A549 treated with ZK216348 at 1 μM for 4 hours (cell line): ENCODE data around the gene FAM177B. TPM values are rescaled to one million over a fixed set of nuclear protein-coding genes. Genes with fewer than 3 reads are reported as not detected.

ENCODE experiments used
- total RNA-seq: library from RNA; stranded (reverse); fragments of 200-300 nt; extraction: Qiagen RNA extraction; gene quantifications from 5 replicates; pipeline ENCODE4 v1.2.3, GENCODE V29; 2022; ENCODE audit warnings: low read depth

FAM177B gene
- not detected in 5 replicates for total RNA-seq

GRCh38 chr1:222736972-222737371, at the start of gene FAM177B:
TSS of gene FAM177B (plus strand) at chr1:222737202. CDS start at chr1:222746546, 9,344 bp downstream.

GRCh38 chr1:222712253-222713090, 24.5 kb upstream of the FAM177B start, which contains the start of the genes AIDA and BROX:
TSS of gene AIDA (minus strand) at chr1:222712491. CDS start at chr1:222712317, 174 bp downstream.
TSS of gene BROX (plus strand) at chr1:222712564. CDS start at chr1:222715700, 3,136 bp downstream.

Other genes starting within 250 kb of the FAM177B start
- 7.8 to 12.3 TPM (median 11.6 TPM) in 5 replicates for gene HHIPL2, start 189.1 kb upstream of the FAM177B start, total RNA-seq
- 6.7 to 11.6 TPM (median 9.6 TPM) in 5 replicates for gene TAF1A, start 147.3 kb upstream of the FAM177B start, total RNA-seq
- 16.4 to 21.5 TPM (median 20.7 TPM) in 5 replicates for gene MIA3, start 119.1 kb upstream of the FAM177B start, total RNA-seq
- gene AIDA, start 24.7 kb upstream of the FAM177B start, total RNA-seq = 43.6 to 90.9 TPM (median 67.7 TPM) in 5 replicates
- gene BROX, start 24.6 kb upstream of the FAM177B start, total RNA-seq = 14.3 to 32.7 TPM (median 20.0 TPM) in 5 replicates
- 1.3 to 2.8 TPM (median 1.8 TPM) in 5 replicates for gene DISP1, start 77.8 kb downstream of the FAM177B start, total RNA-seq